M059J (cell line): ENCODE data around the gene ATP1A1. TPM values are rescaled to one million over a fixed set of nuclear protein-coding genes. Genes with fewer than 3 reads are reported as not detected.

Experiments used
- DNase-seq: peaks from one replicate; pipeline ENCODE4 v3.0.0-alpha.2; 2012; ENCODE audit warnings: low read depth
- total RNA-seq: library from RNA; depleted of rRNA; stranded (reverse); fragments of >200 nt; shearing (Covaris generic); gene quantifications from 2 replicates; pipeline ENCODE4 v1.2.3, GENCODE V29; 2014

Gene ATP1A1
- total RNA-seq, 1 experiment from 2014 or later: 134 TPM

DNA sequence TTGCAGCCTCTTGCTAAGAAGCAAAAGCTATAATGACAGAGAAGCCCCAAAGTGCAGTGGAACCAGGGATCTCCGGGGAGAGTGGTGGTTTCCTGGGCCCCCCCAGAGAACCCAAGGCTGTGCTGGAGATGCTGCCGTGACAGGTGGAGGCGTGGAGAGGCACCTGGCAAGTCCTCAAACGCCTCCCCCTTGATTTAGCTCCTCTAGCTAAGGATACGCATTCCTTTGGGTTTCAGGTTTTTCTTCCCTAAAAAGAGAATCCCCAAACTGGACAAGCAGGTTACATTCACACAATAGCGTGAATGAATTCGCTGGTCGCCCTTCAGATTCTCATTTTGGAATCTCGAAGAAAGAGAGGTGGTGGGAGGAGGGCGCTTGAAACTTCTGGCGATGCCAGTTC, 853 bp upstream of the ATP1A1 start:
- DNase-seq: no peak

DNA sequence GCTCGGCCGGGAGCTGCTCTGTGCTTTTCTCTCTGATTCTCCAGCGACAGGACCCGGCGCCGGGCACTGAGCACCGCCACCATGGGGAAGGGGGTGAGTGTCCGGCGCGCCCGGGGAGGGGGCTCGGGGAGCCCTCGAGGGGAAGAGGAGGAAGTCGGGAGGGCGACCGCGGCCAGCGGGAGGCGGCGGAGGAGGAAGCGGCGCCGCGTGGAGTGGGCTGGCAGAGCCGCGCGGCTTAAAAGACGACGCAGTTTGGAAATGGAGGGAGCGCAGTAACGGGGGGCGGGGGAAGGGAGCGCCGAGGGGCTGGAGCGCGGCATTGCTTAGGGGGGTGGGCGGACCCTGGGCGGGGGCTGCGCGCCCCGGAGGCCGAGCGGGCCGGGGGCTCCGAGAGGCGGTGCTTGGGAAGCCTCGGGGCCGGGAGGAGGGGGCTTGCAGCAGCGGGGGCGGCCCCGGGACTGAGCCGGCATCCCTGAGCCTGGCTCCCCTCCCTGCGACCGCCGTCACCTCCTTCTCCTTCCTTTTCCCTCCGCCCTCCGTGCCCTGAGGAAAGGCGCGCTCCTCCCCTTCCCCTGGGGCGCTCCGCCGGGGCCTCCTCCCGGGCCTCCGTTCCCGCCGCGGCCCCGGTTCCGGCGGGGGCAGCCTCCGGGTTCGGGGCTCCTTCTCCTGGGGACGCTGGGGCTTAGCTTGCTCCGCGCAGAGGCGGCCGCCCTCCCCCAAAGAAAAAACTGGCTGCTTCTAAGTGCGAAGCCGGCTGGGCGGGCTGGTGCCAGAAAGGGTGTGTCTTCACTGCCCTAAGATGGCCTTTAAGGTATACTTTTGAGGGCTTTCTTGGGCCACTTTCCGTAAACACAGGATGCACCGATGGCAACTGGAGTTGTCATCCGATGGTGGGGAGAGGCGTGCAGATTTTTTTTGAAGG, 648 bp downstream of the ATP1A1 start:
- peak; percentile 65 for DNase-seq

DNA sequence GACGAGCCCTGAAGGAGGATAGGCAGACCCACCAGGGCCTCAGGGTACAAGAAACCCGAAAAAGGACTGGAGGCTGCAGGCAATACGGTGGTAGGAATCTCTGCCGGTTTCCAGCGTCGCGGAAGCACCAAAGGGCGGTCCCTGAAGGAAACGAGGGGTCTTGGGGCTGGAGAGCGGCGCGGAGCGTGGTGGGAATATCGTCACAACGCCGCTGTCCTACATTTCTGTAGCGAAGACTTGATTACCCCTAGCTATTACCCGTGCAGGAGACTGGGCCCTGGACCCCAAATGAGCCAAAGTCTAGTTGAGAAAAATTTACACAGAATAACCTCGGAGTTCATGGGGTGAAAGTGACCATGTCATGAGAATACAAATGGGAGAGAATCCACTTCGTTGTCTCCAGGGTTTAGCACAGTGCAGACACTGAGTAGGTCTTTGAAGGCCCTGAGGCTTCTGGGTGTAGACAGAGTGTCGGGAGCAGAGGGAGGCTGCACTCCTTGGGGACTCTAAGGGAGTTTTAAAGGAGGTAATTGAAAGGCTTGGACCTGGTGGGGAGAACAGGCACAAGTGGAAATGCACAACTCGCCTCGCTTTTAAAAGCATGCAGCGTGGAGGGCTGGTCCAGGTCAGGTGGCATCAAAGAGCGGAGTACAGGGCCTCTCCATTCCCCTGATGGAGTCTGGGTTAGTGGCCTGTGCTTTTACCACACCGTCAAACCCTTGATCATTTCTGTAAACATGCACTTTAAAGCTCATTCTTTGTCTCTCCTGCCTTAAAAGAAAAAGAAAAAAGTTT, 1.5 kb downstream of the ATP1A1 start:
- DNase-seq: peak; percentile 21

DNA sequence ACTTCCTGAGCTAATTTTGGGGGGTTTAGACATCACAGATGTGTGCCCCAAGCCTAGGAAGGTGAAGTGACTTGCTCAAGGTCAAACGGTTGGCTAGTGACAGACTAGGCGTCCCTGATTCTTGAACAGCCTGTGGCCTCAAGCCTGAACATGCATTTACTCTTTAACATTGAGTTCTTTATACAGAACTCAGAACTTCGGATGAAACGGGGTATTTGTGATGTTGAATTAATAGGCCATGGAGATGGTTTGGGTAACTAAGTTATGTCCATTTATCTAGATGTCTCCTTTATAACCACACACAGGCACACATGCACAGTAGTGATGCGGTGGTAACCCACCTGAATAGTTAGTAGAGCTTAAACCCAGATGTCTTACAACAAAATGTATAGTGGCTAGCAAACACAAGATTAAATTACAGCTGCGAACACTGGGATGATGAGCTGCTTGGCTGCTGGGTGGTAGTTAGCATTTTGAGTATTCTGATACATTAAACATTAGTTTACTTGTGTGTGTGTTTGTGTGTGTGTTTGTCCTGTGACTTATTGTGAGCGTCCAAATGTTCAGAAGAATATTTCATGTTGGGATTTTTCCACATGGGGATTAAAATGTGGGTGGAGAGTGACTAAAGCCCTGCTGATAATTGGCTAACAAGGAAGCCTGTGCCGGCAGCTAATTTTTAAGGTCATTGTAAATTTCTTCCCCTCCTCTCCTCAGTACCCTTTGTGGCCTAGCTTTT, 2.3 kb downstream of the ATP1A1 start:
- DNase-seq: peak; percentile 43

DNA sequence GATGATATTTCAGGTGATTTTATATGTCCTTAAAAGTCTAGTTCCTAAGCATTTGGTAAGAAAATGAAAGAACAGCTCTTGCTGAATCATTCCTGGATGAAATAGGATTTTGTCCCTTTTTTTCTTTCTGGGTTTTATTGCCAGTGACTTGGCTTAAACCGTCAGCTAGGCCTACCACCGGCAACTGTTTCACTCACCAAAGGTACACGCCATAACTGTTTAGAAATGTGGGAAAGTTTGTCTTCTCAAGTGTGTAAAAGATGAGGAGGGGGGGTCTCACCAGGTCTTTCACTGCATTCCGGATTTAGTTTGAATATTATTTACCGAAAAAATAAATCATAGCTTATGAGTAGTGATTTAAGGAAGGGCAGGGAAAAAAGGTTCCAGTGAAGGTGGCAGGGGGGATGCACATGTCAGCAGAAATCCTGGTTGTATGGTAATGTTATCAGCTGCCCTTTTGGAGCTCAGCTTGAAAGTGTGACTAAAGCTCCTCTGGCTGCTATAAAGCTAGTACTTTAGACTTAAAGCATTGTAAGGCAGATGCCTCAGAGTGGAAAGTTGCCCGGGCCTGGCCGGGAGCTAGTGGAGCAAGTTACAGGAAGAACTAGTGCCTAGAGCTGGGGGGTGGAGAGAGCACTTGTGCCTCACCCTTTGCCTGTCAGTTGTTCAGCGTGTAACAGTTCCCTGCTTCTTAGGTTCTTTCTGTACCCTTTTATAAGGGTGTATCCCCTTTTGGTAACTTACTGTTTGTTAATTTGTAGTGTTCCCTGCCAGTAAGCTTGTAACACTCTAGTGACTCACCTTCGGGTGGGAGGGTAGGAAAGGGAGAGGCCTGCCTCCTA, 3.1 kb downstream of the ATP1A1 start:
- peak; percentile 93 for DNase-seq

DNA sequence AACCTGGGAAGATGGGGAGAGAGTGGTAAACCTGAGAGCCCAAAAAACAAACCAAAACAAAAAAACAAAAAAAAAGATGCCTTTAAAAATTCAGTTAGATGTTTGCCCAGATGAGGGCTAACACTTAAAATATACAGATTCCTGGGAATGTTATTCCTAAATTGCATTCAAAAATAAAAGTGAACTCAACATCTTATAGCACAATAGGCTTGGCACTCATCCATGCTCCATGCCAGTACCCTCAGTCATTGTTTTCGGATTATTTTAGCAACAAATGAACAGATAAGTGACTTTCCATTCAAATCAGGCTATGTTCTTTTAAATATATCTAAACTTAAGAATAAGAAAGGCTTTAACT, 3.7 kb downstream of the ATP1A1 start:
- DNase-seq: no peak

DNA sequence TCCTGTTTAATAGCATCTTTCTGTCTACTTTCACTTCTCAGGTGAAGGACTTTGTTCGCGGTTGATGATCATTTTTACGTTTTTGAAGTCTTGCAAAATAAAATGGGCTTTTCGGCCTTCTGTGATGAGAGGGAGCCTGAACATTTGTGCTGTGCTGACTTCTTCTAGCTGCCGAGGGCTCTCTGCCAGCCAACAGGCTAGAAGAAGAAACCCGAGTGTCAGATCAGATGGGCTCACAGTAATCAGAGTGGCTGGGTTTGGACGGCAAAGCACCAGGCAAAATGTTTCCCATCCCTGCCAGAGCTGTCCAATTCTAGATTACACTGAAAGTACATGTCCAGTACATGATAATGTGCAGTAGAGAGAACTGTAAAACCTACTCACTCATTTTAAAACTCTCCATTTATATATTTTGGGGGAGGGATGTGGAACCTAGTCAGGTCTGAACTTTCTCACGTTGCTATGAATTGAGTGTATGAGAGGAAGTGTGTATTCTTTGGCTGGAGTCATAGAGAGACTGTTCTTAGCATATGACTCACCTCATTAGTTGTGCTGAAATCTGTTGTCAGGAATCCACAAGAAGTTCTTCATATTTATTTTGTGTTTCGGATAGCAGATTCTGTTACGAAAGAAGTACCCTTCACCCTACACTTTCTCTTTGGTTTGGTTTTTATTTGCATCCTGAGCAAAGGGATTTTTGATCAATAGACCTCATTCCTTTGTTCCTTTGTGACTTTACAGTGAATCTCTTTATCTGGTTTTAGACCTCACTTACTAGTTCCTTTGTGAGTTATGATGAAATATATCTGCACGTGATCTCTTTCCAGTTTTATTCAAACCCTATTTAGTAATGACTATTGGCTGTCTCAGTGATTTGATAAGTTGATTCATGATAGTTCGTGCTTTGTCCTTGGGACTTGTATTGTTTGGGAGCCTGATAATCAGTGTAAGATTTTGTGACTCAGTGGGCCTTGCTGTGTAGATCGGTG, 4.8 kb downstream of the ATP1A1 start:
- peak; percentile 92 for DNase-seq

DNA sequence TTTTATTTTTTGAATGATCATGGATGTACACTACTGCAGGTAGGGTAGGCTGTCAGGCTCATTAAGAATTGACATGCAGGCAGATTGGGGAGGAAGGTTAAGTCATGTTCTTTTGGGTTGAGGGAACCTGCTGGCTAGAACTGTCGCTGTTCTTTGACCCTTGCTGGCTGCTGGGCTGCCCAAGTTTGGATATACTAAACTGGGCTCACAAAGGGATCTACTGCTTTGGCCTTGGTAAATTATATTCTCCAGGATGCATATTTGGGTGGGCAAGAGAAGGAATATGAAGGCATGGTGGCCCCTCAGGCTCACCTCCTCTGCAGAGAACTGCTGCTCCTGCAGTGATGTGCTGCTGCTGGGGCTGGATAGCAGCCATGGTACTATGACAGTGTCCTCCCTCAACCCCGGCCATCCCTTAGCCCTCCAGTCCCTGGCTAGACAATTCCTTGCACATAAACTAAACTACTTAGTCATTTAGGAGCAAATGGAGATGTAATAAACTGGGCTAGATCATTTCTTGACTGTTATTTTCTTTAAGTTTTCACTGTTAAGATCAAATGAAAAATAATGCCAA, 6.1 kb downstream of the ATP1A1 start:
- DNase-seq: peak; percentile 26

DNA sequence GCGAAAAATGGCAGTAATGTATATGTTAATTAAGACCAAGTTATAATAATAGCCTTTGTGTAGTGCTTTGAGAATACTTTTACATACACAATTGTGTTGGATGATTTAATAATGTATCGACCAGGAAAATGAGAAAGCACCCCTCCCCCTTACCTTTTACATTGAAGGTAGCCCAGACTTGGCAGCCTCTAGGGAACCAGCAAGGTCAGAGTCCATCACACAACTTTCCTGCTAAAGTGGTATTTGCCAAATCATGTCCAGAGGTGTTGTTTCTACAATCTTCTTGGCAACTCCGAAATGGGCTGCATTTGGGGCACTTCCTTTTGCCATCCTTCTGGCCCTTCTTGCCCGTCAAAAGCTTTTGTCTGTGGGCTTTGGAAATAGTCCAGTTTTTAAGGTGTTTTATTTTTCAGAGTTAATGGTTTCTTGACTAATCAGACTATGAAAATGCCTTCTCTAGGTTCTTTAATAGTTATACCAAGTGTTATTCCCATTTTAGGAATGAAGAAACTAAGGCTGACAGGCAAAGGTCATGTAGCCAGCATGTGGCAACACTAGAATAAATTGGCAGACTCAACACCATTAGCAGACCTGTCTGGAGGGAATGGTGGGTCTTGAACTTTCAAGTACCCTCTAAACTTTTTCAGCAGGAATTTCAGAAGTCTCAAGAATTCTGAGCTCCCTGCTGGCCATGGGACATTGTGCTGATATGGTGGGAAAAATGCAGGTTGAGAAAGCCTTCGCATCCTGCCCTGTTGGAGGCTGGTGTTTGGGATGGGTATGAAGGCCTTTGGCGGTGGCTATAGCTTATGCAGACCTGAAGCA, 6.8 kb downstream of the ATP1A1 start:
- DNase-seq: no peak

DNA sequence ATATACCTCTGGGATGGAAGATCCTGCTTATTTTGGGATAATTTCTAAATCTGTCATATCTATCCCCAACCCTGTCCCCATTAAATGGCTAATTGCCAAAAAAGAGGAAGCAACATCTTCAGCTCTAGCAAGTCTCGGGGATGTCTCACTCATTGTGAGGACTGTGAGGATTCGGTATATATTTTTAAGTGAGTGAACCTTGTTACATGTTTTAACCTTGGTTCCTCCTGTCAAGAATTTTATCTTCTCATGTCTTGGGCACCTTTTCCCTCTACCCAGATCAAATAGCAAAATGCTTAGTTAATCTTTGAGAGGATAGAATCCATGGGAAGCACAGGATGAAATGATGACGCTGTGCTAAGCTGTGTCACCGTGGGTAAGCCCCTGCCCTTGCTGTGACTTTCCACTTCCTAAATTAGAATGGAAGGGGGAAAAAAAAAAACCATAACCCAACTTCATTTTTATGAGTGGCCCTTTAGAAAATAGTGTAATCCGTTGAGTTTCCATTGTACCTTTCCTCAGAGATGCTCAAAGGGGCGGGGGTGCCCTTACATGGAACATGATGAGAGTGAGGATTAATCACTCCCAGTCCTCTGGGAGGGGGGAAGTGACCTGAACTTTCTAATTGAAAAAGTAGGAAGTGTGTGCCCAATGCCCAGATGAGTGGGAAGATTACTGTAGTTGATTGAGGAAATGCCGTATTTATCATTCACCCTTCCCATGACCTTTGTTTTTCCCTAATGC, 7.6 kb downstream of the ATP1A1 start:
- DNase-seq: no peak

DNA sequence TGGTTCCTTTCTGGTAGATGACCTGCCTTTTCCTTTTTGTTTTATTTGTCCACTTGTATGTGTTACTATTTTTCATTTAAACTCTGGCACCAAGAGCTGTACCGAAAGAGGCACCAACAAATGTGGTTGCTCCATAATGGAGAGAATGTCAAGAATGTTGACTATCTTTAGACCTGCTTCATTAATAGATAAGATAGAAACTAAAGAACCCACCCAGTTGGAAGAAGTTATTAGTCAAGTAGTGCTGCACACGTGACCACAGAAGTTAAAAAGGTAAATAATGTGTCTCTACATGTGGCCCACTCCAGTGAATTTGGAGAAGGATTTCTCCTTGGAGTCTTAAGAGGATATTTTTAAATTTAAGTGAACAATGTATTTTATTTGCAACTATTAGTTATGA, 9.3 kb downstream of the ATP1A1 start:
- peak; percentile 27 for DNase-seq

DNA sequence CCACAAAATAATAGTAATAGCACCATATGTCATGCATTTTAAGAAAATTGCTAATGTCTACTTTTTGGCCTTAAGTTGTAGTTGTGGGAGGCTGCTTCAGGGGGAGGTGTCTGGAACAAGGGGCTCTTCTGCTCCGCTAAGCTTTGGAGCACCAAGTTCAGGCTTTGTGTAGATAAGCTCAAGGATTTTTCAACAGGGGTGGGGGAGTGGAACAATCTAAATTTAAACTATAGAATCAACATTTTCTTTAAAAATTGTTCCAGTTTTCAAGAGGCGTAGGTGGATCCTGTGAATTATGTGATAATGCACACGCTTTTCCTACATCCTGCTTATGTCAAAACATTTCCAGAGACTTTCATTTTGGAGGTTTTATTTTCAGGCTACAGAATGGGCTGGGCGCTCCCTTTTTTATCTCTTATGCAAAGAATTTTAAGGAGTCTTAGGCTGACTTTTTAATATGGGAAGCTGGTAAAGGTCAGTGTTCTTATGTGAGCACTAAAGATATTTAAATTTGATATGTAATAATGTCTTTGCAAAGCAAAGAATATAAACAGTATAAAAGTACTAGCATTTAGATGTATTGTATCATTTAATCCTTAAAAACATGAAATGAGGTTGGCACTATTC, 9.9 kb downstream of the ATP1A1 start:
- no peak for DNase-seq

DNA sequence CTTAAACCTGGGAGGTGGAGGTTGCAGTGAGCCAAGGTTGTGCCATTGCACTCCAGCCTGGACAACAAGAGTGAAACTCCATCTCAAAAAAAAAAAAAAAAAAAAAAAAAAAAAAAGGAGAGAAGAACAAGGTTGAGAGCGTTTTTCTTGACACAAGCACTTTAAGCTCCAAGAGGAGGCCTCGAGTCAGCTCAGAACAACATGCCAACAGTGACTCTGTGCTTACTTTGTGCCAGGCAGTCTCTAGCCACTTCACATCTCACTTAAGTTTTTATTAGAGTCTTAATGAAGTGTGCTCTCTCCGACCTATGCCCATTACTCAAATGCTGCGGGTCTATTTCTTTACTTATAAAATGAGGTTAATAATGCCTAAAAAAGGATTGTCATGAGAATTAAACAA, 13.0 kb downstream of the ATP1A1 start:
- no peak for DNase-seq

DNA sequence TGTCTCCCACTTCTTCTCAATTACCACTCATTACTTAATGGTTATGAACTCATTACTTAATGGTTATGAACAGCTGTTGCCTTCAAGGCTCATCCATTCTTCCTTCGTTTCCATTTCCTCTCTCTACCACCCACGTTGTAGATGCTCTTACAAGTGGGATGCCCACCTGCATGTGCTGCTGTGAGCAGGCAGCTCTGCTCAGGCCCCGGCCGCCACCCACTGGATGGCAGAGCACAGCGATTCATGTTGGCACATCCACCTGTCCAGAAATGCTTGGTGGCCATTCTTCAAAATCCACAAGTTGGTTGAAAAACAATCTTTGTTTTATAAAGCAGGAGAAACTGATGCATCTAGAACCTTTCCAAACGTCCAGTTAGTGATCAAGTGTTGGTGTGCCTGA, 14.5 kb downstream of the ATP1A1 start:
- DNase-seq: no peak

DNA sequence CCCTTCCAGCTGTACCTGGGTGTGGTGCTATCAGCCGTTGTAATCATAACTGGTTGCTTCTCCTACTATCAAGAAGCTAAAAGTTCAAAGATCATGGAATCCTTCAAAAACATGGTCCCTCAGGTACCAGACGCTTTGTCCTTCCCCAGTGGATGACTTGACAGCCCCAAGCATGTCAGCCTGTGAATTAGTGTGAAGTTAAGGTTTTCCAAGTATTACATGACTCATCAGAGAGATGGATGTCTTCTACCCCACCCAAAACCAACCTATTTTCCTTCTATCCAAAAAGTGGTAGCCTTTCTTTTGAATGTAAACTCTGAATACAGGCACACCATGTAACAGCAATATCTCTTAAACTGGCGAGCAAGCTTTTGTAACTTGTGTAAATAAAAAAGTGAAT, 15.1 kb downstream of the ATP1A1 start:
- no peak for DNase-seq

DNA sequence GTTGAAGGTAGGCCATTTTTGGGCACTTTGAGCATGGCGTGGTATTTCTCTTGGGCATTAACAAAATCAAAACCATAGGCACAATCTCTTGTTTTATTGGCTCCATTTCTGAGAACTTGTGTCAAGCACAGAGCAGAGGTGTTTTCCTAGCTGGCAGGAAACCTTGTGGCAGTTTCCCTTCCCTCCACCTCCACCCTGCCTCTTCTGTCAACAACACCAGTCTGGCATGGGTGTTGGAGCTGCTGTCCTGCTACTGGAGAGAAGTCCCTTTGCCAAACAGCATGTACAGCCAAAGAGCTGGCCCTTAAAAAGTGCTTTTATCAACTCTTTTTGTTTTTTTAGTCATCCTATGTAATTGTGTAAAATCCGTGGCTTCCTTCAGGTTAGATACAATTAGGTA, 16.0 kb downstream of the ATP1A1 start:
- no peak for DNase-seq

DNA sequence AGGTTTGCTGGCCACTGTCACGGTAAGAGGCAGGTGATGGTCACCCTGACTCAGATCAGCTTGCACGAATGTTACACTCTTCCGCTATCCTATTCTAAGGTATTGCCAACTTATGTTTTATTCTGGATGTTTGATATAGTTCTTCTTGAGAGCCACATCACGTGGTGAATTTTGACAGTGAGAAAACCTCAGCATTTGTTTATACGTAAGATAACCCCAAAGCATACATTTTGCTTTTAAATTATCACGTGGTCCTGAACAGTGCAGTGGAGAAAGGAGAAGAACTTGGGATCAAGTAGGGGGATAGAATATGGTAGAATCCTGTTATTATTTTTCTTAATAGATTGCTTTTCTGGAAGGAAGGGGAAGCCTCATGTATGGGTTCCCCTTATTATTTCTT, 16.6 kb downstream of the ATP1A1 start:
- no peak for DNase-seq

DNA sequence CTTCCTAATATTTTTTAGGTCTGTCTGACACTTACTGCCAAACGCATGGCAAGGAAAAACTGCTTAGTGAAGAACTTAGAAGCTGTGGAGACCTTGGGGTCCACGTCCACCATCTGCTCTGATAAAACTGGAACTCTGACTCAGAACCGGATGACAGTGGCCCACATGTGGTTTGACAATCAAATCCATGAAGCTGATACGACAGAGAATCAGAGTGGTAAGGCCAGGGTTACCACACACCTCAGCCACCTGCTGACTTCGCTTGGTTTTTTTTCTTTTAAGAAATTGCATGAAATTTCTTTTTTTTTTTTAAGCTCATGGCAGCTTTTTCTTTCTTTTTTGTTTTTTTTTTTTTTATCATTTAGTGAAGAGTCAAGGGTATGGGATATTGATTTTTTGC, 17.2 kb downstream of the ATP1A1 start:
- DNase-seq: no peak
